ENCODE data around the gene BTBD9. TPM values are rescaled to one million over a fixed set of nuclear protein-coding genes. Genes with fewer than 3 reads are reported as not detected.

BTBD9 gene
- total RNA-seq, 1 experiment from 2014 or later = 12.5 TPM

GRCh38 chr6:38262609-38263008 is 377.1 kb downstream of the BTBD9 start:
- intact Hi-C loops (cut with micrococcal nuclease) = no loop called here
- H3K4me1 Mint-ChIP-seq (ENCODE audit: insufficient read depth, unreplicated experiment) = peaks cover 36% of the 10 kb centered on the region
- BruUV-seq (replicated peaks) = no TSS peak

GRCh38 chr6:38262026-38262425 is 377.7 kb downstream of the BTBD9 start:
- TF ChIP-seq CTCF (IDR thresholded peaks at IDR 0.05; ENCODE audit: unreplicated experiment) = no peak
- H3K4me3 Mint-ChIP-seq (ENCODE audit: unreplicated experiment) = no peak overlapping the region
- H3K4me1 Mint-ChIP-seq (ENCODE audit: insufficient read depth, unreplicated experiment) = peaks cover 36% of the 10 kb centered on the region
- ChIA-PET POLR2A (interaction anchor here (0.7 to 1.3 kb wide), 5 partner anchors 10 to 58 kb away, joined by 3 to 4 read pairs (median 3); no protein-coding TSS in a partner anchor), CTCF (interaction anchor here (1.9 kb wide), 1 partner anchor 227 kb away, joined by 4 read pairs; no protein-coding TSS in a partner anchor)
- H3K27ac Mint-ChIP-seq (ENCODE audit: low read depth, unreplicated experiment) = peak overlapping the region; percentile 3
- H3K9me3 Mint-ChIP-seq (ENCODE audit: unreplicated experiment) = no peaks in the 10 kb centered on the region
- BruUV-seq (replicated peaks) = no TSS peak
- H3K36me3 Mint-ChIP-seq (ENCODE audit: insufficient read depth, unreplicated experiment) = no peaks in the 10 kb centered on the region
- intact Hi-C loops (cut with micrococcal nuclease) = no loop called here
- no peaks in the 10 kb centered on the region for H3K27me3 Mint-ChIP-seq (ENCODE audit: insufficient read depth, unreplicated experiment)
- DNase-seq (ENCODE audit: unreplicated experiment) = peak; percentile 39

More at GRCh38 chr6:38262609-38263008, 377.1 kb downstream of the BTBD9 start:
- peak; percentile 22 for DNase-seq (ENCODE audit: unreplicated experiment)
- ChIA-PET POLR2A (interaction anchor here (0.7 to 0.9 kb wide), 3 partner anchors 10 to 19 kb away, joined by 3 to 4 read pairs (median 4); no protein-coding TSS in a partner anchor), CTCF (no interaction called here)
- no peaks in the 10 kb centered on the region for H3K36me3 Mint-ChIP-seq (ENCODE audit: insufficient read depth, unreplicated experiment)
- no peak for TF ChIP-seq CTCF (IDR thresholded peaks at IDR 0.05; ENCODE audit: unreplicated experiment)
- H3K27ac Mint-ChIP-seq (ENCODE audit: low read depth, unreplicated experiment) = no peak overlapping the region
- H3K27me3 Mint-ChIP-seq (ENCODE audit: insufficient read depth, unreplicated experiment) = no peaks in the 10 kb centered on the region
- no peaks in the 10 kb centered on the region for H3K9me3 Mint-ChIP-seq (ENCODE audit: unreplicated experiment)
- no peak overlapping the region for H3K4me3 Mint-ChIP-seq (ENCODE audit: unreplicated experiment)

- H3K9me3 Mint-ChIP-seq (ENCODE audit: unreplicated experiment) = no peaks in the 10 kb centered on the region
- POLR2A ChIA-PET = interaction anchor here (0.7 to 1.3 kb wide), 6 partner anchors 8 to 58 kb away, joined by 3 to 4 read pairs (median 4); no protein-coding TSS in a partner anchor
- intact Hi-C loops (cut with micrococcal nuclease) = no loop called here
- no peaks in the 10 kb centered on the region for H3K27me3 Mint-ChIP-seq (ENCODE audit: insufficient read depth, unreplicated experiment)
- peaks cover 34% of the 10 kb centered on the region for H3K4me1 Mint-ChIP-seq (ENCODE audit: insufficient read depth, unreplicated experiment)
- no peaks in the 10 kb centered on the region for H3K36me3 Mint-ChIP-seq (ENCODE audit: insufficient read depth, unreplicated experiment)
- no peak for TF ChIP-seq CTCF (IDR thresholded peaks at IDR 0.05; ENCODE audit: unreplicated experiment)
- no TSS peak for BruUV-seq (replicated peaks)
- CTCF ChIA-PET = interaction anchor here (1.9 kb wide), 1 partner anchor 227 kb away, joined by 4 read pairs; no protein-coding TSS in a partner anchor
- DNase-seq (ENCODE audit: unreplicated experiment) = peak; percentile 14
- H3K27ac Mint-ChIP-seq (ENCODE audit: low read depth, unreplicated experiment) = peak overlapping the region; percentile 3
- H3K4me3 Mint-ChIP-seq (ENCODE audit: unreplicated experiment) = no peak overlapping the region
Observed at GRCh38 chr6:38261626-38262025, 378.1 kb downstream of the BTBD9 start.

GRCh38 chr6:38259736-38260135 is 380.0 kb downstream of the BTBD9 start:
- Mint-ChIP-seq H3K9me3 (ENCODE audit: unreplicated experiment) (no peaks in the 10 kb centered on the region), H3K4me1 (ENCODE audit: insufficient read depth, unreplicated experiment) (peaks cover 29% of the 10 kb centered on the region), H3K4me3 (ENCODE audit: unreplicated experiment) (no peak overlapping the region), H3K27me3 (ENCODE audit: insufficient read depth, unreplicated experiment) (no peaks in the 10 kb centered on the region), H3K27ac (ENCODE audit: low read depth, unreplicated experiment) (peak overlapping the region; percentile 59), H3K36me3 (ENCODE audit: insufficient read depth, unreplicated experiment) (peaks cover 6% of the 10 kb centered on the region)
- ChIA-PET CTCF (no interaction called here), POLR2A (interaction anchor here (1.1 kb wide), 1 partner anchor 145 kb away, joined by 3 read pairs; no protein-coding TSS in a partner anchor)
- no peak for TF ChIP-seq CTCF (IDR thresholded peaks at IDR 0.05; ENCODE audit: unreplicated experiment)
- no TSS peak for BruUV-seq (replicated peaks)
- peak; percentile 49 for DNase-seq (ENCODE audit: unreplicated experiment)
- intact Hi-C loops (cut with micrococcal nuclease) = no loop called here
